HG02943 (cell line): ENCODE data around the gene SSH3.

Experiments
- ATAC-seq: cut with Tn5 transposase; IDR thresholded peaks from one replicate; pipeline ENCODE4 v1.9.1; 2021; ENCODE audit warnings: mild to moderate bottlenecking, low read depth, moderate library complexity; ENCODE audit not compliant: unreplicated experiment

Gene SSH3

GRCh38 chr11:67291481-67292381, 11.6 kb upstream of the SSH3 start:
- ATAC-seq = no peak

- no peak for ATAC-seq
Measured at GRCh38 chr11:67292671-67293070, 10.7 kb upstream of the SSH3 start.

DNA sequence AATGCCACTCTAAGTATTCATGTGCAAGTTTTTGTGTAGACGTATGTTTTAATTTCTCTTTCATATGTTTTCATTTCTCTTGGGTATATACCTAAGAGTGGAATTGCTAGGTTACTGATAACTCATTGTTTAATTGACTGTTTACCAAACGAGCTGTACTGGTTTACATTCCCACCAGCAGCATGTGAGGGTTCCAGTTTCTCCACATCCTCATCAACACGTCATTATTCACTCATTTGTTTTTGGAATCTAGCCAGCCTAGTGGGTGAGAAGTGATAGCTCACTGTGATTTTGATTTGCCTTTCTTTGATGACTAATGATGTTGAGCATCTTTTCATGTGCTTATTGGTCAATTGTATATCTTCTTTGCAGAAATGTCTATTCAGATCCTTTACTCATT, 10.2 kb upstream of the SSH3 start:
- no peak for ATAC-seq

GRCh38 chr11:67295846-67296245, 7.5 kb upstream of the SSH3 start:
- no peak for ATAC-seq

DNA sequence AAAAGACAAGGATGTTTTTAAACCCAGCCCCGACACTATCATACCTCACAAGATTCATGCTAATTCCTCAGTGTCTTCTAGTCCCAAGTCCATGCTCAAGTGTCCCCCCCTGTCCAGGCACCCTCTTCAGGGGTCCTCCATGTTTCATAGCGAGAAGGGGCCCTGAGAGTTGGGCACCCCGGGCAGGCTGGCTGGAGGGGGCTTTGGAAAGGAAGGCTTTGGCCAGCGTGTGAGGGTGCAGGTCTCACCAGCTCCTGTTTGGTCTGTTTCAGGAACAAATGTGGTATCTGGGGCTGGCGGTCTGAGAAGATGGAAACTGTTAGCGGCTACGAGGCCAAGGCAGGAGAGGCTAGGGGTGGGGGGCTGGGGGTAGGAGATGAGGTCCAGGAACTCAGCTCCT, 4.5 kb upstream of the SSH3 start:
- ATAC-seq = no peak

GRCh38 chr11:67299471-67300191, 3.7 kb upstream of the SSH3 start:
- ATAC-seq = no peak

DNA sequence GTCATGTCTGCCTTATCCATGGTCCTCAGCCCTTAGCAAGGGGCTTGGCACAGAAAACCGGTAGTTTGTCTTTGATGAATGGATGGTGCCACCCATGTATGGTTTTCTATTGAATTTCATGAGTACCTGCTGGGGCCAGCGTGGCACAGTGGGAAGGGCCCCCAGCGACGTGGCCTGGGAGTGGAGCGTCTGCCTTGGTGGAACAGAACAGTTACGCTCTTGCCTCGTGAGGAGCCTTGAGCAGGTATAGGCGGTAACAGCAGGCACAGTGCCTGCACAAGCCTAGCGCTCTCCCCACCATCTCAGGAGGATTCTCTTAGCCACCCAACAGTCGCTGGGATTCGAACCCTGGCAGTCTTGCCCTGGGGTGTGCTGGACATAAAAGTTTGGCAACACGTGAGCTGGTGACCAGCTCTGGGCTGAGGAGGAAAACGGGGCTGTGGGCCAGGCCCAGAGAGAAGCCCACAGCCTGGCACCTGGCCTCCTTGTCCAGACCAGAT, 3.0 kb upstream of the SSH3 start:
- no peak for ATAC-seq

DNA sequence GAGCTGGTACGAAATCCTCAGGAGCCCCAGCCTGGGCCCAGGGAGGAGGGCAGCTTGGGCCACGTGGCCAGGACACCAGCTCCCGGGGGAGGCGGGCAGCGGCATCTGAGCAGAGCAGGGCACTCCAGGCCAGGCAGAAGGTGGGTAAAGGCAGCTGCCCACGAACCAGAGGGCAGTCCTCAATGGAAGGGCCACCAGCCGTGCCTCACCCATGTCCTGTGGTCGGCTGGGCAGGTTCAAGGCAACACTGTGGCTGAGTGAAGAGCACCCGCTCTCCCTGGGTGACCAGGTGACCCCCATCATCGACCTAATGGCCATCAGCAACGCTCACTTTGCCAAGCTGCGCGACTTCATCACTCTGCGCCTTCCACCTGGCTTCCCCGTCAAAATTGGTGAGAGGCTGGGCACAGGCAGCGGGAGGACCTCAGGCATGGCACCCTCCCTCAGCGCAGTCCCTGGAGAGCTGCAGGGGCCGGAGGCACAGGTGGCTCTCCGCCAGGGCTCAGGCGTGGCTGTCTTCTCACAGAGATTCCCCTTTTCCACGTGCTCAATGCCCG, 2.5 kb upstream of the SSH3 start:
- no peak for ATAC-seq

- ATAC-seq = no peak
Measured at GRCh38 chr11:67301313-67301921, 1.9 kb upstream of the SSH3 start.

GRCh38 chr11:67301951-67302516, 1.3 kb upstream of the SSH3 start:
- ATAC-seq = no peak

DNA sequence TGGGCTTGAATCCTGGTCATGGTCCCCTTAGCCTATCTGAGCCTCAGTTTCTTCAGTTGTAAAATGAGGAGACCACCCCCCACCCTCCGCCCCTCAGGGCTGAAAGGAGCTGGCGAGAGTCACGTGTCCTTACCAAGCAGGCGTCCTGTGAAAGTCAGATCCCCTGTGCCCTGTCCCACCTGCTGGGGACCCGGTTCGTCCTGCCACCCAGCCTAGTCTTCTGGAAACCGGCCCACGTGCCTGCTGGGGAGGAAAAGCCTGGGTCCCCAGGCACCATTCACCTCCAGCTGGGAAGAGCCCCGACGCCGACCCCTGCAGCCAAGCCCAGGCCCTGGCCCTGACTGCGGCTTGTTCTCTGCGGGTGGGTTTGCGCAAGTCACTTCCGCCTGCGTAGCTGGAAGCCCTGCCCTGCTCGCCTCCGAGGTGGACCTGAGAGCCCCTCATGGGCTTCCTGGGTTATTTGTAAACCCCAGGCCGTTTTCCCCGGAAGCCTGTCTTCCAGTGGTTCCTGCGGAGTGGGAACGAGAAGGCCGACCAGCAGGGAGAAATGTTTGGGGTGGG, 679 bp upstream of the SSH3 start:
- ATAC-seq = no peak

GRCh38 chr11:67303835-67304411, 593 bp downstream of the SSH3 start:
- ATAC-seq = no peak

GRCh38 chr11:67304511-67305113, 1.3 kb downstream of the SSH3 start:
- ATAC-seq = no peak

DNA sequence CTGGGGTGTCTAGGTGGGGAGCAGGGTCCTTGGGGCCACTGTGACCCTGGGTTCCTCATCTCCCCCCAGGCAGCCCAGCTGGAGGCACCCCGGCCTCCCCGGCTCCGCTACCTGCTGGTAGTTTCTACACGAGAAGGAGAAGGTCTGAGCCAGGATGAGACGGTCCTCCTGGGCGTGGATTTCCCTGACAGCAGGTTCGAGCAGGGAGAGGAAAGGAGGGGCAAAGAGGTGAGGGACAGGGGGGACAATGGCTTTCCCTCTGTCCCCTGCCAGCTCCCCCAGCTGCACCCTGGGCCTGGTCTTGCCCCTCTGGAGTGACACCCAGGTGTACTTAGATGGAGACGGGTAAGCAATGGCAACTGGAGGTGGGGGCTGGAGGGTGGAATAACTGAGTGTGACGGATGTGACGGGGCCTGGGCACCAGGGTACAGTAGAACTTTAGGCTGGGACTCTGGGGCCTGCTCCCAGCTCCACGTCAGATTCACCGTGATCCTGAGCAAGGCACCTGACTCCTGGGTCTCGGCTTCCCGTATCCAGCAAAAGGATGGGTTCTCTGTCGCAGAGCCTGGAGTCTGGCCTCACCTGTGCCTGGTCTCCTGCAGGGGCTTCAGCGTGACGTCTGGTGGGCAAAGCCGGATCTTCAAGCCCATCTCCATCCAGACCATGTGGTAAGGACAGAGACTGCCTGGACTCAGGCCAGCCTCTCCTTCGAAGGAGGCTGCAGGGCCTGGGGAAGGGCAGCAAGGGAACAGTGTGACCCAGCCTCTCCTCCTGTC, 3.6 kb downstream of the SSH3 start:
- ATAC-seq = no peak

DNA sequence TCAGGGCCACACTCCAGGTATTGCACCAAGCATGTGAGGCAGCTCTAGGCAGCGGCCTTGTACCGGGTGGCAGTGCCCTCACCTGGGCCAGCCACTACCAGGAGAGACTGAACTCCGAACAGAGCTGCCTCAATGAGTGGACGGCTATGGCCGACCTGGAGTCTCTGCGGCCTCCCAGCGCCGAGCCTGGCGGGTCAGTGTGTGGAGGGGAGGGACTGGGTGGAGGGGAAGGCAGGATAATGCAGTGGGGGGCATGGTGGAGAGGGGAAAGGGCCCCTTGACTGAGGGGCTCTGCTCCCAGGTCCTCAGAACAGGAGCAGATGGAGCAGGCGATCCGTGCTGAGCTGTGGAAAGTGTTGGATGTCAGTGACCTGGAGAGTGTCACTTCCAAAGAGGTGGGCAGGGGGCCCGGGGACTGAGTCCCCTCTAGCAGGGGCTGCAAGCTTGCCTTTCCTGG, 4.2 kb downstream of the SSH3 start:
- ATAC-seq = no peak

GRCh38 chr11:67308031-67308866, 4.9 kb downstream of the SSH3 start:
- ATAC-seq = no peak

GRCh38 chr11:67309166-67309565, 5.8 kb downstream of the SSH3 start:
- ATAC-seq = no peak

- no peak for ATAC-seq
Measured at GRCh38 chr11:67309661-67310061, 6.3 kb downstream of the SSH3 start.
